ENCODE data around the gene LRRC8D.

Gene LRRC8D

GRCh38 chr1:89971600-89971999 lies 150.8 kb downstream of the LRRC8D start:
- Histone ChIP-seq H3K27ac (no peak overlapping the region), H3K4me1 (no peaks in the 10 kb centered on the region), H3K27me3 (ENCODE audit: control insufficient read depth, insufficient read depth, low read length) (no peaks in the 10 kb centered on the region), H3K4me3 (ENCODE audit: low read depth, low read length) (no peak overlapping the region), H3K79me2 (no peaks in the 10 kb centered on the region), H3K9ac (no peak overlapping the region), H3K36me3 (ENCODE audit: control insufficient read depth, insufficient read depth, low read length) (no peaks in the 10 kb centered on the region), H3K9me3 (ENCODE audit: control insufficient read depth, low read length) (no peaks in the 10 kb centered on the region), H3K4me2 (ENCODE audit: low read length) (no peak overlapping the region), H2AFZ (no peak overlapping the region)
- TF ChIP-seq CTCF (IDR thresholded peaks at IDR 0.05) = no peak

- Histone ChIP-seq H3K9ac (no peak overlapping the region), H2AFZ (no peak overlapping the region), H3K4me2 (ENCODE audit: low read length) (no peak overlapping the region), H3K4me1 (no peaks in the 10 kb centered on the region), H3K4me3 (ENCODE audit: low read depth, low read length) (no peak overlapping the region), H3K9me3 (ENCODE audit: control insufficient read depth, low read length) (no peaks in the 10 kb centered on the region), H3K79me2 (no peaks in the 10 kb centered on the region), H3K36me3 (ENCODE audit: control insufficient read depth, insufficient read depth, low read length) (no peaks in the 10 kb centered on the region), H3K27ac (no peak overlapping the region), H3K27me3 (ENCODE audit: control insufficient read depth, insufficient read depth, low read length) (no peaks in the 10 kb centered on the region)
- TF ChIP-seq CTCF (IDR thresholded peaks at IDR 0.05) = no peak
Observed at GRCh38 chr1:89972024-89972423, 151.2 kb downstream of the LRRC8D start.

- no peaks in the 10 kb centered on the region for H3K4me1 ChIP-seq
- H3K27me3 ChIP-seq (ENCODE audit: control insufficient read depth, insufficient read depth, low read length) = no peaks in the 10 kb centered on the region
- H3K27ac ChIP-seq = no peak overlapping the region
- H3K4me3 ChIP-seq (ENCODE audit: low read depth, low read length) = no peak overlapping the region
- H3K79me2 ChIP-seq = no peaks in the 10 kb centered on the region
- no peak overlapping the region for H2AFZ ChIP-seq
- TF ChIP-seq CTCF (IDR thresholded peaks at IDR 0.05) = no peak
- no peaks in the 10 kb centered on the region for H3K9me3 ChIP-seq (ENCODE audit: control insufficient read depth, low read length)
- H3K9ac ChIP-seq = no peak overlapping the region
- H3K4me2 ChIP-seq (ENCODE audit: low read length) = no peak overlapping the region
- H3K36me3 ChIP-seq (ENCODE audit: control insufficient read depth, insufficient read depth, low read length) = no peaks in the 10 kb centered on the region
Observed at GRCh38 chr1:89973471-89974127, 152.8 kb downstream of the LRRC8D start.

- H3K36me3 ChIP-seq (ENCODE audit: control insufficient read depth, insufficient read depth, low read length) = no peaks in the 10 kb centered on the region
- H3K79me2 ChIP-seq = no peaks in the 10 kb centered on the region
- H3K9me3 ChIP-seq (ENCODE audit: control insufficient read depth, low read length) = no peaks in the 10 kb centered on the region
- no peak overlapping the region for H3K9ac ChIP-seq
- H3K4me3 ChIP-seq (ENCODE audit: low read depth, low read length) = no peak overlapping the region
- H3K27me3 ChIP-seq (ENCODE audit: control insufficient read depth, insufficient read depth, low read length) = no peaks in the 10 kb centered on the region
- H3K4me1 ChIP-seq = no peaks in the 10 kb centered on the region
- H2AFZ ChIP-seq = no peak overlapping the region
- no peak for TF ChIP-seq CTCF (IDR thresholded peaks at IDR 0.05)
- no peak overlapping the region for H3K4me2 ChIP-seq (ENCODE audit: low read length)
- H3K27ac ChIP-seq = no peak overlapping the region
Observed at GRCh38 chr1:89974256-89974655, 153.4 kb downstream of the LRRC8D start.

All from parathyroid adenoma (tissue), 2 donors.